PC-9 (cell line): ENCODE results near the gene C1orf159.

Source experiments
- CTCF ChIP-seq: fragments of 200-600 bp; sonication (generic); conservative IDR thresholded peaks from 2 replicates; pipeline ENCODE4 v1.6.1; 2017; ENCODE audit warnings: mixed run types, antibody characterized with exemption, mild to moderate bottlenecking, moderate library complexity
- EZH2 ChIP-seq: fragments of 200-600 bp; sonication (generic); IDR thresholded peaks from 2 replicates; pipeline ENCODE4 v1.8.0; 2017; ENCODE audit warnings: antibody characterized with exemption, low read depth

- TF ChIP-seq CTCF, result no peak
- TF ChIP-seq EZH2, result no peak
Measured at GRCh38 chr1:1157426-1157913, 41.6 kb upstream of the C1orf159 start.
